ENCODE results near the gene RNASEH2B. TPM values are rescaled to one million over a fixed set of nuclear protein-coding genes. Genes with fewer than 3 reads are reported as not detected.

The RNASEH2B gene
- polyA plus RNA-seq, 1 donor from 2014 or later: 25.2 TPM

- H3K9me2 ChIP-seq (ENCODE audit: insufficient read depth, low read length): no peaks in the 10 kb centered on the region
- TF ChIP-seq MXI1 (conservative IDR thresholded peaks at IDR 0.05; ENCODE audit: poor library complexity, severe bottlenecking): no peak
- no peak for TF ChIP-seq REST (IDR thresholded peaks at IDR 0.05; ENCODE audit: borderline replicate concordance)
- no peak for TF ChIP-seq EP300 (conservative IDR thresholded peaks at IDR 0.05; ENCODE audit: poor library complexity, severe bottlenecking)
- TF ChIP-seq TAF1 (IDR thresholded peaks at IDR 0.05; ENCODE audit: low read depth): no peak
- no peak for TF ChIP-seq SMC3 (conservative IDR thresholded peaks at IDR 0.05; ENCODE audit: poor library complexity)
- no peak for TF ChIP-seq POLR2AphosphoS5 (IDR thresholded peaks at IDR 0.05)
- TF ChIP-seq CTCF (IDR thresholded peaks at IDR 0.05; ENCODE audit: poor library complexity, severe bottlenecking): no peak
- no peak for TF ChIP-seq EZH2 (IDR thresholded peaks at IDR 0.05; ENCODE audit: borderline replicate concordance, insufficient read depth, low read length, poor library complexity, severe bottlenecking)
- no peak for TF ChIP-seq RAD21 (conservative IDR thresholded peaks at IDR 0.05)
- no peaks in the 10 kb centered on the region for H3K9me3 ChIP-seq (ENCODE audit: low read length)
- H3K79me2 ChIP-seq (replicated peaks; ENCODE audit: insufficient read depth, low read length): no peaks in the 10 kb centered on the region
- H3K36me3 ChIP-seq (ENCODE audit: insufficient read depth, low read length): no peaks in the 10 kb centered on the region
- no peak overlapping the region for H3K4me3 ChIP-seq (ENCODE audit: low read length)
- no peaks in the 10 kb centered on the region for H3F3A ChIP-seq (ENCODE audit: insufficient read depth, low read length, poor library complexity, severe bottlenecking)
- H3K4me2 ChIP-seq (ENCODE audit: low read length): no peak overlapping the region
- H3K27ac ChIP-seq (ENCODE audit: low read length): no peak overlapping the region
- no peaks in the 10 kb centered on the region for H3K27me3 ChIP-seq (ENCODE audit: insufficient read depth, low read depth, low read length)
- H4K20me1 ChIP-seq (ENCODE audit: insufficient read depth): no peaks in the 10 kb centered on the region
- no peak overlapping the region for H3K9ac ChIP-seq (ENCODE audit: low read length)
- no peak overlapping the region for H2AFZ ChIP-seq (ENCODE audit: low read depth, low read length)
Measured at GRCh38 chr13:50883728-50884127, 25.9 kb upstream of the RNASEH2B start.

- no peaks in the 10 kb centered on the region for H4K20me1 ChIP-seq (ENCODE audit: insufficient read depth)
- H2AFZ ChIP-seq (ENCODE audit: low read depth, low read length): no peak overlapping the region
Measured at GRCh38 chr13:50884265-50884664, 25.3 kb upstream of the RNASEH2B start.

More at GRCh38 chr13:50884265-50884664, 25.3 kb upstream of the RNASEH2B start:
- no peaks in the 10 kb centered on the region for H3K79me2 ChIP-seq (replicated peaks; ENCODE audit: insufficient read depth, low read length)
- no peaks in the 10 kb centered on the region for H3K36me3 ChIP-seq (ENCODE audit: insufficient read depth, low read length)
- H3K9ac ChIP-seq (ENCODE audit: low read length): no peak overlapping the region
- H3K4me3 ChIP-seq (ENCODE audit: low read length): no peak overlapping the region
- no peaks in the 10 kb centered on the region for H3K9me2 ChIP-seq (ENCODE audit: insufficient read depth, low read length)
- TF ChIP-seq MXI1 (conservative IDR thresholded peaks at IDR 0.05; ENCODE audit: poor library complexity, severe bottlenecking) (no peak), REST (IDR thresholded peaks at IDR 0.05; ENCODE audit: borderline replicate concordance) (no peak), CTCF (IDR thresholded peaks at IDR 0.05; ENCODE audit: poor library complexity, severe bottlenecking) (no peak), SMC3 (conservative IDR thresholded peaks at IDR 0.05; ENCODE audit: poor library complexity) (no peak), EZH2 (IDR thresholded peaks at IDR 0.05; ENCODE audit: borderline replicate concordance, insufficient read depth, low read length, poor library complexity, severe bottlenecking) (no peak)
- no peak overlapping the region for H3K4me2 ChIP-seq (ENCODE audit: low read length)
- H3K27me3 ChIP-seq (ENCODE audit: insufficient read depth, low read depth, low read length): no peaks in the 10 kb centered on the region
- H3F3A ChIP-seq (ENCODE audit: insufficient read depth, low read length, poor library complexity, severe bottlenecking): no peaks in the 10 kb centered on the region
- no peaks in the 10 kb centered on the region for H3K9me3 ChIP-seq (ENCODE audit: low read length)
- no peak overlapping the region for H3K27ac ChIP-seq (ENCODE audit: low read length)

Measured in neural cell (in vitro differentiated cells).